Medulla oblongata (tissue), 1 donor: ENCODE data around the gene TMPRSS3.

Source experiments
- DNase-seq: peaks from one replicate; pipeline ENCODE4 v3.0.0-alpha.2; 2015; ENCODE audit errors: extremely low spot score

TMPRSS3 gene

DNA sequence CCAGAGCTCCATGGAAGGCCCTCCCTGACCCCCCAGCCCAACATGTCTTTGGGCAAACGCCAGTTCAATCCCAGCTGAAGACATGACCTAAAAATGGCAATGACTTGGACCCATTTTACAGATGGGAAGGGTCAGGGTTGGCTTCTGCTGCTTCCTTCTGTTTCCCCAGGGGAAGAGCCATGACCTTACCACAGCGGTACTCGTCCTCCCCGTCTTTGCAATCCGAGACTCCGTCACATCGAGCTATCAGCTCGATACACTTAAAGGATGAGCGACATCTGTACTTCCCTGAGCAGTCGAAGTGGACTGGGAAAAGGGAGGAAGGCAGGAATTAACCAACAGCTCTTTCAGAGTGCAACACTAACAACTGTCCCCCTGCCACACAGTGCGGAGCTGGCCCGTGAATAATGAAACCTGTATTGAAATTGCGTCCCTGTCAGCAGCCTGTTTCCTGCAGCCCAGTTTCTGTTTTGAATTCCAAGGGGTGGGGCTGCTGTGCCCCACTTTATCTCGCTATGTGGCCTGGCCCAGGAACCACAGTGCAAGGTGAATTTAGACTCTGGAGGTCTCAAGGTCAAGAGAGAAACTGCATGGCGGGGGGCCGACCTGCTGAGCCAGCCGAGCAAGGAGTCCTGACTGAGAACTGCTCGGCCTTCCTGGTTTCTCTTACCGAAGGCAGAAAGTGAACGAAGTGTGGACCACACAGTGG lies 7.0 kb downstream of the TMPRSS3 start:
- no peak for DNase-seq

DNA sequence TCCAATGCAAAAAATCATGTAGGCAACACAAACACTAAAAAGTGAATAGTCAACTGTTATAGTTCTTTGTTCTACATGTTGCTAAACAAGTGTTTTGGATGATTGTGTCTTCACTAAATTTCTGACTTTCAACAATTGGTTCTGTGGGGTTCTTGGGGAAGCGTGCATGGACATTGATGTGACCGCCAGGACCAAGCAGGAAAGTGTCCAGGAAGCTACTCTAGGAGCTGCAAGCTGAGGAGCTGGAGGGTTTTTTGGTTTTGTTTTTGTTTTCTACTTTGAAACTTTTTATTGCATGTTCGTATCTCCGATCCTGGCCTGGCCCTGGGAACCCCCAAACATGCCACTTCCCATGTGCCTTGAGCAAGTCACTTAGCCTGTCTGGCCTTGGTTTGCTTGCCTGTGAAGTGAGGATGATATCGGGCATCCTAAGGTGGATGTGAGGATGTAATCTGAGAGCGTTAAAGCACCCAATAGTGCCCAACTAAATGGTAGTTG lies 8.0 kb downstream of the TMPRSS3 start:
- no peak for DNase-seq

DNA sequence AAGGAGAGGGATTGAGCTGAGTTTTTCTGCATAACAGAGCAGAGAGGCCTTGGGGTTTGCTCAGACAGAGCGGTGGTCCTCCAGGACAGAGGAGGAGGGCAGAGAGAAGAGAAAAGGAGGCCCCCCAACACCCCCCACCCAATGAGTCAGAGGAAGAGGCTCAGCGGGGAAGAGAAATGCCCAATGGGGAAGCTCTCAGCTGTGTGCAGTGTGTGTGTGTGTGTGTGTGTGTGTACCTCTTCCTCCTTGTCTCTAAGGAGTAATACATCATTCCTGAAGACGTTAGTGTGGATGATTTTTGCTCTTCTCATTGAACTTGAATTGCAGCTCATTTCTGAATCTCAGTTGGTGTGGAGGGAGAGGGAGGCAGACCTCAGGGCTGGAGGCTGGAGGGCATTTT lies 8.7 kb downstream of the TMPRSS3 start:
- DNase-seq, result no peak

DNA sequence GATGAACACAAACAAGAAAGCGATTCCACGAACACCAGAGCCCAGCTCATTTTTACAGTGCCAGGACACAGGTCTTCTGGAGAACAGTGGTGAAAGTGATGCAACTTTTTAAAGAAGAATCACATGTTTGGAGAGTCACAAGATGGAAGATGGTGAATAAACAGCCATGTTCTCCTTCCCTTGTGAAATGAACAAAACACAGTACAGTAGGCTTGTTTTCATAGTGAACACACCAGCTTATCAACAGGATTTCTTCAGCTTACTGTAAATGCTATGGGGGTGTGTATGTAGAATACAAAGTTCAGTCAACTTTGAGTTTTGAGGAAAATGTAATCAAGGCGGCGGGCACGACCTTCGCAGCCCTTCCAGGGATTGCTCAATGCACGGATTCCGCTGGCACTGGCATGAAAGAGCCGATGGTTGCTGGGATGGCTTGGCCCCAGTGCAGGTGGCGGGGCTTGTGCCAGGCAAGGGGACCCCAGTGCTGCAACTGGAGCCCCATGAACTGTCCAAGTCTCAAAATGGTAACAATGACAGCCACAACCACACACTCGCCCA lies 9.7 kb downstream of the TMPRSS3 start:
- no peak for DNase-seq

DNA sequence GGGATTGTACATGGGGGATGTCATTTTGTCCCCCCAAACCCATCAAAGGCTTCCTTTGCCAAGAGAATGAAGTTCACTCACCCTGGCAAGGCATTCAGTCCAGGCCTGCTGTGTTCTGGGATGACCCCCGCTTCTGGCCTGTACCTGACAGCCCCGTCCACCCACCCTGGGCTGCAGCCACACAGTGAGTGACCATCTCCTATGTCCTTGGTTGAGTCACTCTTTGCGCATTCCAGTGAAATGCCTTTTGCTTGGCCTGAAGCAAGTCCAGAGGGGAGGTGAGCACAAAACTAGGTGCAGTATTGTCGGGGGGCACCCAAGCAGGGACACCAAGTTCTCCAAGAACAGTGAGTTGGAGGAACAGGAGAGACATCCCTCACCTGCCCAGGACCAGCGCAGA lies 10.2 kb downstream of the TMPRSS3 start:
- no peak for DNase-seq

DNA sequence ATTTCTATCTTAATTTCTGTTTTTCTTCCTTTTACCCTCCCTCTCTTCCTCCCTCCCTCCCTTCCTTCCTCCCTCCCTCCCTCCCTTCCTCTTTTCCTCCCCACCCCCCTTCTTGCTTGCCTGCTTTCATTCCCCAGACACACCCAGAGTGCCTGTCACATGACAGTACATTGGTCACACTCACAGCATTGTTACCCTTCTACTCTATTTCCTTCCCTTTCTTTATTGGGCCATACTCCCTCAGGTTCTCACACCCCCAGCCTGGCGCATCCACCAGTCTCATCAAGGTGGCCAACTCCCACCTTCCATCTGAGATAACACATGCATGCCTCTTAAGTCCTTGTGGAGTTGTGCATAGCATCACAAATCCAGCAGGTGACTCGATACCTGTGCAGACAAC lies 10.9 kb downstream of the TMPRSS3 start:
- no peak for DNase-seq

GRCh38 chr21:42384156-42384945 lies 11.5 kb downstream of the TMPRSS3 start:
- DNase-seq, result no peak

- DNase-seq, result no peak
These were observed 12.5 kb downstream of the TMPRSS3 start for GRCh38 chr21:42383331-42383730.

GRCh38 chr21:42382915-42383314 lies 12.9 kb downstream of the TMPRSS3 start:
- no peak for DNase-seq

GRCh38 chr21:42381347-42381984 lies 14.4 kb downstream of the TMPRSS3 start:
- DNase-seq, result peak; percentile 7

DNA sequence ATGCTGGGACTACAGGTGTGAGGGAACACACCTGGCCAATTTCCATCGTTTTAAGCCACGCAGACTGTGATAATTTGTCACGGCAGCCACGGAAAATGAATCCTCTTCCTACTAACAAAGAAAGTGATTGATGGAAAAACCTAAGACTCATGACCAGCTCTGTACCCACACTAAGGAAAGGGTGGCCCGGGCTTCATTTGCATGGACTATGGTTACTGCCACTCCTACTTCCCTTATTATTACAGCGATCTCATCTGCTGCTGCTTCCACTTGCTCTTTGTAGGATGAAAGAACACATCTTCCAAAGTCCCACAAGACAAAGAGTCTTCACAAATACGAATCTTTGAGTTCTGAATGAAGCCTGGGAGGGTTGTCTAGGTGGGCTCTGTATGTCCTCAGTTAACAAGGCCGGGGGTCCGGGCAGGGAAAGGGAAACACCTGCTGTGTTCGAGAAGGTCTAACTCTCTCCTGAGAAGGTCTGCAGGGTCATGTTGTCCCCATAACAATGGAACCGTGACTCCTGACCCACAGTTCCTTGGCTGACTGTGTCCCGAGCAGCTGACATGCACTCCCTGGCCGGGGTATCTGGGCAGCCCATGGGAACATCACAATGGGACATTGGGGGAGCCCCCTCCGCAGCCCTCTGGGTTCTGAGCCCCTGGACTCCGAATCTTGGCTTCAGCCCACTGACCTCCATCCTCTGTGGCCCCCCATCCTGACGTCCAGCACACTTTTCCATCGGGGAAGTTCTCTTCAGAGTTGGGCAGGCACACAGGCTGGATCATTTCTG lies 16.2 kb downstream of the TMPRSS3 start:
- DNase-seq, result no peak

GRCh38 chr21:42378418-42378817 lies 17.4 kb downstream of the TMPRSS3 start:
- no peak for DNase-seq

- DNase-seq, result no peak
These were observed 17.9 kb downstream of the TMPRSS3 start for GRCh38 chr21:42377951-42378340.

DNA sequence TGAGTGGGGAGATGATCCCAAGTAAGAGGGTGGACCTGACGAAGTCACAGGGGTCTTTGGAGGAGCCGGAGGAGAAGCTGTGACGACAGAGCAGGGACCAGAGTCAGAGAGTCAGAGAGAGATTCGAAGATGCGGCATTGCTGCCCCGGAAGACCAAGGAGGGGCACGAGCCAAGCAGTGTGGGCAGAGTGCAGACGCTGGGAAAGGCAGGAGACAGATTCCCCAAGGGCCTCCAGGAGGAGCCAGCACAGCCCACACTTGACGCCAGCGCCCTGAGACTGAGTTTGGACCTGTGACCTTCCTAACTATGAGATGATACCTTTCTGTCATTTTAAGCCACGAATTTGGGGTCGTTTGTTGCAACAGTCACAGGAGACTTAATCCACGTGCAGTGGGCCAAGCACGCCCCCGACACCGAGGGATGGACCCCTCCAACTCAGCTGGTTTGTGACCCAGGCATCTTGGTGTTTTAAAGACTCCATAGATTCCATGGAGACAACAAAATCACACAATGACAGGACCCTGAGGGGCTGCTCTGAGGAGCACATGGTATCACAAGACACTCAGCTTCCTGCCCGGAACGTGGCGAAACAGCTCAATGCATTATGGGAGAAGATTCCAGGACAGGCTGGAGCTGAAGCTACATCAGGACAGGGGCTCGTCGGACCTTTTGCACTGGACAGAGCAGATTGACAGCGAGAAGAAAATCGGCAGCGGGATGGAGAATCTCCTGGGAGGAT lies 18.5 kb downstream of the TMPRSS3 start:
- no peak for DNase-seq

GRCh38 chr21:42376338-42376982 lies 19.4 kb downstream of the TMPRSS3 start:
- no peak for DNase-seq

- no peak for DNase-seq
These were observed 19.9 kb downstream of the TMPRSS3 start for GRCh38 chr21:42375966-42376337.

GRCh38 chr21:42375506-42375905 lies 20.3 kb downstream of the TMPRSS3 start:
- no peak for DNase-seq

DNA sequence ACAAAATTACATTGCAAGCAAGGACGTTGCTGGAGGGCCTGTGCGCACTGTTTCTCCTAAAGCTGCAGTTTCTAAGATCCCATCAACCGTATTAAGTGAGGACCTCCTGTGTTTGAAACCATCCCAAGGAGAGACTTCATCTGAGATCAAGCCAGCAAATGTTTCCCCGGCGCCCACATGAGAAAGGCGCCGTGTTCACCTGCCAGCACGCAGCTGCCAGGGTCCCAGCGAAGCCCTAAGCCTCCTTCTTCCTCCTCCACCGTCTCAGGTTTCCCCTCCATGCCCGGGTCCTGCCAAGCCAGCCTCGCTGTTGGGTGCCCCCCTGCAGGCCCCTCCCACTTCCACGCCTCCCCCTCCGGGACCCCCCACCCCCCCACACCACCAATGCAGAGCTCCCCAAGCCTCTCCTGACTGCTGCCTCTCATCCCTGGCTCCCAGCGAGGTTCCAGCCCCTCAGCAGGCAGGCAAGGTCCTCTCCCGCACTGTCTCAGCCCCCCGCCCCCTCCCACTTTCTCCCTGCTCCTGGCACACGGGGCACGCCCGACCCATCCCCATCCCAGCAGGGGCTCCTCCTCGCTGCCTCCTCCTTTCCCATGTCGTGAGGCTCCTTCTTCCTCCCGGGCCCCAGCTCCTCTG lies 20.9 kb downstream of the TMPRSS3 start:
- DNase-seq, result no peak

DNA sequence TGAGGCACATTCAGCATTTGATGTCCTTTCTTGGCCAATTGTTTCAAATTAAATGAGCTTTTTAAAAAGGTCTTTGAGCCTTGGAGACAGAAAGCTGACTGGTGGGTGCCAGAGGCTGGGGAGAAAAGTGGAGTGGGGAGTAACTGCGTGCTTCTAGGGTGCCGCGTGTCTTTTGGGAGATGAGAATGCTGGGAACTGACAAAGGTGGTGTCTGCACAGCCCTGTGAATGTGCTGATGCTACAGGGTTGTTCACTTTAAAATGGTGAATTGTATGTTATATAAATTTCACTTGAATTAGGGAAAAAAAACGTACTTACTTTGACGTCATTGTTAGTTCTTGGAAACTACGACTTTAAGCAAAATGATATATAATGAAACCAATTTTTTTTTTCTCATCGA lies 21.4 kb downstream of the TMPRSS3 start:
- no peak for DNase-seq

- no peak for DNase-seq
These were observed 21.9 kb downstream of the TMPRSS3 start for GRCh38 chr21:42373908-42374455.
